IMR-90 (cell line): Measurements from ENCODE around the gene MAN2A2.

ENCODE experiments used
- BHLHE40 ChIP-seq: fragments of 150-350 bp; IDR thresholded peaks from 2 replicates; pipeline ENCODE4 v1.6.1; 2016; ENCODE audit warnings: mild to moderate bottlenecking, low read depth, low read length
- CEBPB ChIP-seq: IDR thresholded peaks from 2 replicates; pipeline ENCODE4 v1.6.1; 2012; ENCODE audit warnings: low read depth, low read length, improper control_type of control experiment
- CTCF ChIP-seq: conservative IDR thresholded peaks from 2 replicates; pipeline ENCODE4 v1.5.1; 2012; ENCODE audit warnings: mild to moderate bottlenecking, low read depth, low read length, improper control_type of control experiment
- FOS ChIP-seq: fragments of 150-350 bp; IDR thresholded peaks from 2 replicates; pipeline ENCODE4 v1.6.1; 2016; ENCODE audit warnings: low read depth, low read length
- MXI1 ChIP-seq: IDR thresholded peaks from 2 replicates; pipeline ENCODE4 v1.6.1; 2012; ENCODE audit warnings: low read depth, mild to moderate bottlenecking, low read length, moderate library complexity, borderline replicate concordance
- NFE2L2 ChIP-seq: fragments of 150-350 bp; IDR thresholded peaks from 2 replicates; pipeline ENCODE4 v1.6.1; 2016; ENCODE audit warnings: low read depth, mild to moderate bottlenecking, low read length
- POLR2A ChIP-seq: IDR thresholded peaks from 2 replicates; pipeline ENCODE4 v1.6.1; 2012; ENCODE audit warnings: mild to moderate bottlenecking, low read depth, low read length
- RAD21 ChIP-seq: IDR thresholded peaks from 2 replicates; pipeline ENCODE4 v1.6.1; 2012; ENCODE audit warnings: low read length, improper control_type of control experiment
- RFX5 ChIP-seq: IDR thresholded peaks from 2 replicates; pipeline ENCODE4 v1.8.0; 2012; ENCODE audit warnings: low read depth, mild to moderate bottlenecking, low read length, moderate library complexity
- SMC3 ChIP-seq: fragments of 150-350 bp; IDR thresholded peaks from 2 replicates; pipeline ENCODE4 v1.6.1; 2016; ENCODE audit warnings: low read depth, mild to moderate bottlenecking, antibody characterized with exemption, low read length, moderate library complexity
- TF ChIP-seq, protein P1 (sequence below): fragments of 150-350 bp; IDR thresholded peaks from 2 replicates; pipeline ENCODE4 v1.6.1; 2017; ENCODE audit warnings: mild to moderate bottlenecking, antibody characterized with exemption, low read length, low read depth

GRCh38 chr15:90921887-90922286 lies 18.8 kb downstream of the MAN2A2 start:
- TF ChIP-seq POLR2A, result no peak
- TF ChIP-seq CTCF, result no peak
- TF ChIP-seq SMC3, result no peak
- no peak for TF ChIP-seq FOS
- TF ChIP-seq CEBPB, result peak; percentile 55; the same call in 1 of the 2 replicates
- TF ChIP-seq BHLHE40, result no peak
- TF ChIP-seq RAD21, result no peak
- TF ChIP-seq MXI1, result no peak
- TF ChIP-seq NFE2L2, result no peak
- TF ChIP-seq, protein P1, sequence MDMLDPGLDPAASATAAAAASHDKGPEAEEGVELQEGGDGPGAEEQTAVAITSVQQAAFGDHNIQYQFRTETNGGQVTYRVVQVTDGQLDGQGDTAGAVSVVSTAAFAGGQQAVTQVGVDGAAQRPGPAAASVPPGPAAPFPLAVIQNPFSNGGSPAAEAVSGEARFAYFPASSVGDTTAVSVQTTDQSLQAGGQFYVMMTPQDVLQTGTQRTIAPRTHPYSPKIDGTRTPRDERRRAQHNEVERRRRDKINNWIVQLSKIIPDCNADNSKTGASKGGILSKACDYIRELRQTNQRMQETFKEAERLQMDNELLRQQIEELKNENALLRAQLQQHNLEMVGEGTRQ, result no peak
- TF ChIP-seq RFX5, result no peak
